H1 (cell line): ENCODE measurements around the gene SLC9B2. TPM values are rescaled to one million over a fixed set of nuclear protein-coding genes. Genes with fewer than 3 reads are reported as not detected.

Source experiments
- CTCF ChIA-PET: fragments of 300-600 bp; sonication (Branson Sonifier 250); formaldehyde crosslinking; loops from one replicate; lab custom pipeline; 2021; ENCODE audit not compliant: partially characterized antibody; lab: Charles Lee
- POLR2A ChIA-PET: fragments of 300-600 bp; sonication (Branson Sonifier 250); formaldehyde crosslinking; loops from one replicate; lab custom pipeline; 2021; ENCODE audit warnings: inconsistent platforms; ENCODE audit not compliant: partially characterized antibody; lab: Charles Lee
- DNase-seq, 2 experiments: peaks; one replicate each; pipeline versions ENCODE4 v3.0.0 to v3.0.0-alpha.2; 2010 to 2022; ENCODE audit warnings: low spot score in 2 of 2, low read depth in 1 of 2, mixed read lengths in 1 of 2
- FAIRE-seq: peaks from 2 replicates; lab custom pipeline; 2011; peaks lifted over from hg19 to GRCh38; lab: Jason Lieb, UNC
- H2AFZ ChIP-seq: 2 replicates; pipeline ENCODE4 v1.8.1; 2012; ENCODE audit warnings: low read length, inconsistent platforms
- H2AK5ac ChIP-seq: 2 replicates; pipeline ENCODE4 v1.6.1; 2013; ENCODE audit warnings: low read depth, low read length
- H2BK120ac ChIP-seq: replicated peaks from 2 replicates; pipeline ENCODE3; 2013; ENCODE audit warnings: low read depth, low read length, inconsistent platforms
- H2BK12ac ChIP-seq: 2 replicates; pipeline ENCODE4 v1.6.1; 2013; ENCODE audit warnings: low read depth, low read length
- H2BK15ac ChIP-seq: 2 replicates; pipeline ENCODE4 v1.6.1; 2013; ENCODE audit warnings: low read length
- H2BK20ac ChIP-seq: 2 replicates; pipeline ENCODE4 v1.6.1; 2013; ENCODE audit warnings: low read length
- H2BK5ac ChIP-seq: 2 replicates; pipeline ENCODE4 v1.6.1; 2013; ENCODE audit warnings: low read depth, low read length
- H3K14ac ChIP-seq: 2 replicates; pipeline ENCODE4 v1.6.1; 2013; ENCODE audit warnings: inconsistent platforms; ENCODE audit not compliant: insufficient read length
- H3K18ac ChIP-seq: 2 replicates; pipeline ENCODE4 v1.6.1; 2013; ENCODE audit warnings: low read length; ENCODE audit errors: extremely low read depth
- H3K23ac ChIP-seq: 2 replicates; pipeline ENCODE4 v1.6.1; 2013; ENCODE audit warnings: inconsistent platforms; ENCODE audit not compliant: insufficient read length
- H3K23me2 ChIP-seq: 2 replicates; pipeline ENCODE4 v1.6.1; 2013; ENCODE audit warnings: low read depth, low read length
- H3K27ac ChIP-seq: 2 replicates; pipeline ENCODE4 v1.6.1; 2011; ENCODE audit warnings: low read depth, low read length, inconsistent platforms
- H3K27me3 ChIP-seq, 4 experiments: replicated peaks in 1 of 4; 1 replicate in 1 of 4; 2 replicates in 3 of 4; pipeline versions ENCODE4 v1.6.1 to v1.8.1; 2011 to 2013; ENCODE audit warnings: low read length in 3 of 4, mild to moderate bottlenecking in 3 of 4, inconsistent platforms in 2 of 4, mixed read lengths in 2 of 4, moderate library complexity in 1 of 4; ENCODE audit not compliant: control insufficient read depth in 3 of 4, insufficient read depth in 3 of 4; ENCODE audit errors: extremely low read depth in 1 of 4
- H3K36me3 ChIP-seq, 4 experiments: 2 replicates each; pipeline versions ENCODE4 v1.6.1 to v1.8.1; 2011 to 2013; ENCODE audit warnings: mild to moderate bottlenecking in 4 of 4, low read length in 3 of 4, moderate library complexity in 2 of 4, control low read depth in 1 of 4, inconsistent platforms in 1 of 4; ENCODE audit not compliant: insufficient read depth in 4 of 4, control insufficient read depth in 2 of 4
- H3K4ac ChIP-seq: replicated peaks from 2 replicates; pipeline ENCODE3; 2013; ENCODE audit warnings: low read length, low read depth, mixed read lengths, inconsistent platforms; ENCODE audit not compliant: insufficient read length
- H3K4me1 ChIP-seq, 4 experiments: replicated peaks in 1 of 4; 1 replicate in 1 of 4; 2 replicates in 3 of 4; pipeline versions ENCODE4 v1.6.1 to v1.8.1; 2011 to 2013; ENCODE audit warnings: low read length in 3 of 4, inconsistent platforms in 2 of 4, mixed read lengths in 1 of 4; ENCODE audit not compliant: insufficient read depth in 4 of 4, control insufficient read depth in 3 of 4
- H3K4me2 ChIP-seq, 2 experiments: 2 replicates each; pipeline versions ENCODE4 v1.6.1 to v1.8.1; 2011 to 2013; ENCODE audit warnings: low read depth in 2 of 2, low read length in 2 of 2, control low read depth in 1 of 2, inconsistent platforms in 1 of 2, mild to moderate bottlenecking in 1 of 2; ENCODE audit not compliant: insufficient read depth in 1 of 2
- H3K4me3 ChIP-seq, 4 experiments: fragments of 200-600, 300-600 bp in 1 of 4; sonication (generic), shearing (Covaris generic), sonication (Bioruptor Twin) in 1 of 4; 2 replicates each; pipeline versions ENCODE4 v1.5.1 to v1.8.1; 2011 to 2016; ENCODE audit warnings: low read length in 4 of 4, low read depth in 3 of 4, control low read depth in 2 of 4, inconsistent platforms in 2 of 4, mild to moderate bottlenecking in 2 of 4, mixed read lengths in 1 of 4, moderate library complexity in 1 of 4; ENCODE audit not compliant: insufficient read depth in 2 of 4; ENCODE audit errors: extremely low read depth in 1 of 4
- H3K56ac ChIP-seq: replicated peaks from 2 replicates; pipeline ENCODE3; 2013; ENCODE audit warnings: low read depth, mild to moderate bottlenecking, mixed read lengths, low read length, inconsistent platforms; ENCODE audit not compliant: insufficient read length
- H3K79me1 ChIP-seq: 2 replicates; pipeline ENCODE4 v1.6.1; 2013; ENCODE audit warnings: low read depth, low read length, control low read depth
- H3K79me2 ChIP-seq, 2 experiments: 2 replicates each; pipeline versions ENCODE4 v1.6.1 to v1.8.1; 2012 to 2013; ENCODE audit warnings: low read length in 2 of 2, mild to moderate bottlenecking in 2 of 2, inconsistent platforms in 1 of 2; ENCODE audit not compliant: insufficient read depth in 2 of 2, control insufficient read depth in 1 of 2
- H3K9ac ChIP-seq, 4 experiments: replicated peaks in 1 of 4; 1 replicate in 1 of 4; 2 replicates in 3 of 4; pipeline versions ENCODE4 v1.6.1 to v1.8.1; 2011 to 2013; ENCODE audit warnings: low read depth in 3 of 4, low read length in 3 of 4, control low read depth in 2 of 4, mild to moderate bottlenecking in 2 of 4, moderate library complexity in 2 of 4, inconsistent platforms in 1 of 4; ENCODE audit errors: extremely low read depth in 1 of 4
- H3K9me3 ChIP-seq, 2 experiments: 2 replicates each; pipeline versions ENCODE4 v1.6.1 to v1.8.1; 2012 to 2013; ENCODE audit warnings: mild to moderate bottlenecking in 2 of 2, moderate library complexity in 2 of 2, control low read depth in 1 of 2, inconsistent platforms in 1 of 2, low read depth in 1 of 2, low read length in 1 of 2, mixed read lengths in 1 of 2; ENCODE audit not compliant: insufficient read depth in 2 of 2
- H4K20me1 ChIP-seq, 2 experiments: replicated peaks in 1 of 2; 2 replicates each; pipeline versions ENCODE3 to v1.8.1; 2011 to 2013; ENCODE audit warnings: inconsistent platforms in 2 of 2, low read length in 2 of 2, mild to moderate bottlenecking in 1 of 2; ENCODE audit not compliant: insufficient read depth in 2 of 2, control insufficient read depth in 1 of 2
- H4K5ac ChIP-seq: 2 replicates; pipeline ENCODE4 v1.6.1; 2013; ENCODE audit warnings: low read length, low read depth, mixed read lengths, inconsistent platforms; ENCODE audit not compliant: insufficient read length
- H4K8ac ChIP-seq: 2 replicates; pipeline ENCODE4 v1.8.0; 2013; ENCODE audit warnings: mild to moderate bottlenecking, moderate library complexity, low read length, inconsistent platforms; ENCODE audit not compliant: insufficient read depth; ENCODE audit errors: extremely low read depth
- H4K91ac ChIP-seq: replicated peaks from 2 replicates; pipeline ENCODE3; 2013; ENCODE audit warnings: low read length, mixed read lengths, inconsistent platforms; ENCODE audit not compliant: insufficient read length
- KDM4A ChIP-seq: IDR thresholded peaks from one replicate; pipeline ENCODE4 v1.7.1; 2012; ENCODE audit warnings: low read depth, mild to moderate bottlenecking, moderate library complexity, low read length, inconsistent platforms; ENCODE audit not compliant: severe bottlenecking
- NANOG ChIP-seq: IDR thresholded peaks from 2 replicates; pipeline ENCODE4 v1.6.1; 2011; ENCODE audit warnings: low read length, low read depth, mild to moderate bottlenecking, inconsistent platforms; ENCODE audit not compliant: insufficient read depth, poor library complexity, severe bottlenecking
- POLR2A ChIP-seq, 2 experiments: IDR thresholded peaks; 1 replicate in 1 of 2; 2 replicates in 1 of 2; pipeline ENCODE4 v1.6.1; 2011; ENCODE audit warnings: low read depth in 2 of 2, low read length in 2 of 2, mild to moderate bottlenecking in 2 of 2; ENCODE audit errors: control extremely low read depth in 1 of 2
- RAD21 ChIP-seq, 2 experiments: IDR thresholded peaks in 1 of 2; conservative IDR thresholded peaks in 1 of 2; 2 replicates each; pipeline ENCODE4 v1.6.1; 2011; ENCODE audit warnings: low read depth in 2 of 2, low read length in 2 of 2, improper control_type of control experiment in 1 of 2, inconsistent platforms in 1 of 2, mild to moderate bottlenecking in 1 of 2, moderate library complexity in 1 of 2
- SP1 ChIP-seq: IDR thresholded peaks from 2 replicates; pipeline ENCODE4 v1.6.1; 2011; ENCODE audit warnings: low read depth, low read length
- SP2 ChIP-seq: IDR thresholded peaks from 2 replicates; pipeline ENCODE4 v1.6.1; 2012; ENCODE audit warnings: mild to moderate bottlenecking, low read length, inconsistent platforms
- TCF12 ChIP-seq: IDR thresholded peaks from 2 replicates; pipeline ENCODE4 v1.6.1; 2011; ENCODE audit warnings: low read depth, mild to moderate bottlenecking, low read length
- WGBS, 2 experiments: shearing (Covaris generic) in 1 of 2; methylation state at CpG; one replicate each; pipeline versions ENCODE4 v1.1.6 to v1.1.7; 2013 to 2015; ENCODE audit warnings: low lambda C conversion rate in 2 of 2, mixed read lengths in 2 of 2, inconsistent platforms in 1 of 2, low coverage in 1 of 2, missing lambda C conversion rate in 1 of 2; ENCODE audit not compliant: insufficient replicate concordance in 2 of 2, insufficient coverage in 1 of 2, insufficient read length in 1 of 2; ENCODE audit errors: extremely low coverage in 1 of 2, missing lambda C conversion rate in 1 of 2; 5-methylcytosine and 5-hydroxymethylcytosine counted together
- polyA plus RNA-seq, 7 experiments: library from polyadenylated mRNA; depleted of rRNA in 3 of 7; stranded (reverse) in 5 of 7; unstranded in 2 of 7; fragments of >200 nt in 5 of 7; fragments of 200-250 nt in 2 of 7; gene quantifications; 1 replicate in 5 of 7; 2 replicates in 1 of 7; 4 replicates in 1 of 7; pipeline versions ENCODE4 v1.2.1 to v1.2.3, GENCODE V29; 2011 to 2013; ENCODE audit warnings: missing spikeins in 2 of 7, mixed read lengths in 2 of 7
- total RNA-seq: library from RNA; stranded (reverse); fragmentation: NEBNext Ultra II Directional; extraction: Animal tissue kit (Norgen Biotek cat#: 25700); gene quantifications from 2 replicates; pipeline ENCODE4 v1.2.1, GENCODE V29; 2021
- TF ChIP-seq, protein P1 (sequence below): IDR thresholded peaks from 2 replicates; pipeline ENCODE4 v1.6.1; 2012; ENCODE audit warnings: low read length, inconsistent platforms
- TF ChIP-seq, protein P2 (sequence below), 3 experiments: IDR thresholded peaks; 1 replicate in 2 of 3; 2 replicates in 1 of 3; pipeline versions ENCODE4 v1.5.1 to v1.6.1; 2011; ENCODE audit warnings: low read length in 3 of 3, mild to moderate bottlenecking in 3 of 3, inconsistent platforms in 2 of 3, low read depth in 1 of 3, moderate library complexity in 1 of 3; ENCODE audit not compliant: insufficient read depth in 1 of 3; ENCODE audit errors: control extremely low read depth in 1 of 3

Gene SLC9B2
- total and polyA plus RNA-seq, 2 of the 8 experiments (the other 6 are each of a cell fraction or from before 2014, with no cell fraction given): 3.2 to 5.2 TPM

DNA sequence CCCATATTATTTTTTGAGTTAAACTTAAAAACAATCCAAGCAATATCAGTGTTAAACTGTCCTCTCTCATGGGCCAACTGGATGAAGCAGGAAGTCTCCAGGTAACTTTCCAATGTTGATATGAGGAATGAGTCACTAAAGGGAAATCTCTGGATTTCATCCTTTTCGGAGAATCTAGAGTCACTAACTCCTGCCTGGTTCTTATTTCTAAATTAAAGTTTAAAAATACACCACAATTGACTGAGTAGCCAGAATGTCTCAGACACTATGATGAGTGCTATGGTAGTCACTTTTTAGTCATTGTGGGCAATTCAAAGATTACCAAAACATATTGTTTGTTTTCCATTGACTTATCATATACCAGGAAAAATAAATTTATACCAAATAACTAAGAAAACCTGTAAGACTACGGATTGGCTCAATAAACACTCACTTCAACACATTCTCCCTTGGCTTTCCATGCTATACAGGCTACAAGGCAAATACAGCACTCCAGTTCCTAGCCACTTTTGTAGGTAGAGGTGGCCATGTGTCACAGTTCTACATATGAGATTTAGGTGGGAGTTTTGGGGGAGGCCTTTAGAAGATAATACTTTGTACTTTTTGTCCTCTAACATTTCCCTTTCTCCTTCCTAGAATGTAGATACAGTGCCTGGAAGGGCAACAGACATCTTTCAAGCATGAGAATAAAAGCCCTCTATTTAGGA, 8.6 kb downstream of the SLC9B2 start:
- H4K91ac ChIP-seq: no peak overlapping the region
- H3K4me1 ChIP-seq: no peaks in the 10 kb centered on the region
- H3K4me3 ChIP-seq: no peak overlapping the region
- no peak overlapping the region for H4K5ac ChIP-seq
- FAIRE-seq (no peak), DNase-seq (no peak)
- no peaks in the 10 kb centered on the region for H3K79me1 ChIP-seq
- no peak overlapping the region for H3K56ac ChIP-seq
- H3K9ac ChIP-seq: no peak overlapping the region
- CTCF ChIA-PET: no interaction called here
- no peak overlapping the region for H4K8ac ChIP-seq
- no peak overlapping the region for H3K4me2 ChIP-seq
- H2BK5ac ChIP-seq: no peak overlapping the region
- no peak overlapping the region for H3K18ac ChIP-seq
- no peak overlapping the region for H3K14ac ChIP-seq
- no peak overlapping the region for H2BK12ac ChIP-seq
- H2BK15ac ChIP-seq: no peak overlapping the region
- no peaks in the 10 kb centered on the region; the same call in 1 of the 2 replicates for H3K23me2 ChIP-seq
- H3K4ac ChIP-seq: no peak overlapping the region
- H3K27ac ChIP-seq: no peak overlapping the region
- H3K79me2 ChIP-seq: no peaks in the 10 kb centered on the region
- no peak overlapping the region for H2AK5ac ChIP-seq
- no peaks in the 10 kb centered on the region for H3K36me3 ChIP-seq
- POLR2A ChIA-PET: no interaction called here
- H2AFZ ChIP-seq: no peak overlapping the region
- no peaks in the 10 kb centered on the region for H3K27me3 ChIP-seq
- H4K20me1 ChIP-seq: no peaks in the 10 kb centered on the region
- H2BK20ac ChIP-seq: no peak overlapping the region
- 85% methylated on average over 2 of the region's 2 CpGs; no CpG with 5 or more reads in 1 of the 2 experiments for WGBS, 2 experiments
- H2BK120ac ChIP-seq: no peak overlapping the region
- no peaks in the 10 kb centered on the region for H3K9me3 ChIP-seq
- H3K23ac ChIP-seq: no peak overlapping the region
- TF ChIP-seq SP1: no peak
- TF ChIP-seq RAD21 (IDR thresholded peaks at IDR 0.05 in 1 of 2, conservative IDR thresholded peaks at IDR 0.05 in 1 of 2; ENCODE audit: low read depth in 2 of 2, low read length in 2 of 2): no peak
- TF ChIP-seq, protein P1, sequence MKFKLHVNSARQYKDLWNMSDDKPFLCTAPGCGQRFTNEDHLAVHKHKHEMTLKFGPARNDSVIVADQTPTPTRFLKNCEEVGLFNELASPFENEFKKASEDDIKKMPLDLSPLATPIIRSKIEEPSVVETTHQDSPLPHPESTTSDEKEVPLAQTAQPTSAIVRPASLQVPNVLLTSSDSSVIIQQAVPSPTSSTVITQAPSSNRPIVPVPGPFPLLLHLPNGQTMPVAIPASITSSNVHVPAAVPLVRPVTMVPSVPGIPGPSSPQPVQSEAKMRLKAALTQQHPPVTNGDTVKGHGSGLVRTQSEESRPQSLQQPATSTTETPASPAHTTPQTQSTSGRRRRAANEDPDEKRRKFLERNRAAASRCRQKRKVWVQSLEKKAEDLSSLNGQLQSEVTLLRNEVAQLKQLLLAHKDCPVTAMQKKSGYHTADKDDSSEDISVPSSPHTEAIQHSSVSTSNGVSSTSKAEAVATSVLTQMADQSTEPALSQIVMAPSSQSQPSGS: no peak
- TF ChIP-seq, protein P2, sequence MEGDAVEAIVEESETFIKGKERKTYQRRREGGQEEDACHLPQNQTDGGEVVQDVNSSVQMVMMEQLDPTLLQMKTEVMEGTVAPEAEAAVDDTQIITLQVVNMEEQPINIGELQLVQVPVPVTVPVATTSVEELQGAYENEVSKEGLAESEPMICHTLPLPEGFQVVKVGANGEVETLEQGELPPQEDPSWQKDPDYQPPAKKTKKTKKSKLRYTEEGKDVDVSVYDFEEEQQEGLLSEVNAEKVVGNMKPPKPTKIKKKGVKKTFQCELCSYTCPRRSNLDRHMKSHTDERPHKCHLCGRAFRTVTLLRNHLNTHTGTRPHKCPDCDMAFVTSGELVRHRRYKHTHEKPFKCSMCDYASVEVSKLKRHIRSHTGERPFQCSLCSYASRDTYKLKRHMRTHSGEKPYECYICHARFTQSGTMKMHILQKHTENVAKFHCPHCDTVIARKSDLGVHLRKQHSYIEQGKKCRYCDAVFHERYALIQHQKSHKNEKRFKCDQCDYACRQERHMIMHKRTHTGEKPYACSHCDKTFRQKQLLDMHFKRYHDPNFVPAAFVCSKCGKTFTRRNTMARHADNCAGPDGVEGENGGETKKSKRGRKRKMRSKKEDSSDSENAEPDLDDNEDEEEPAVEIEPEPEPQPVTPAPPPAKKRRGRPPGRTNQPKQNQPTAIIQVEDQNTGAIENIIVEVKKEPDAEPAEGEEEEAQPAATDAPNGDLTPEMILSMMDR (IDR thresholded peaks at IDR 0.05; ENCODE audit: control extremely low read depth in 1 of 3, insufficient read depth in 1 of 3, low read depth in 1 of 3, low read length in 3 of 3): no peak
- no peak for TF ChIP-seq SP2
- no peak for TF ChIP-seq NANOG
- TF ChIP-seq POLR2A (IDR thresholded peaks at IDR 0.05; ENCODE audit: control extremely low read depth in 1 of 2, low read depth in 2 of 2, low read length in 2 of 2): no peak
- TF ChIP-seq TCF12: no peak
- TF ChIP-seq KDM4A: no peak
